PC-9 (cell line): ENCODE data around the gene MBNL1. TPM values are rescaled to one million over a fixed set of nuclear protein-coding genes. Genes with fewer than 3 reads are reported as not detected.

ENCODE experiments used
- BruUV-seq: library from RNA; stranded (reverse); fragments of 400-500 nt; replicated peaks from 2 replicates; lab custom pipeline; 2021; lab: Mats Ljungman, UMichigan
- CTCF ChIA-PET: fragments of 300-600 bp; sonication (Branson Sonifier 250); formaldehyde crosslinking; loops from one replicate; lab custom pipeline; 2022; ENCODE audit warnings: antibody characterized with exemption; lab: Charles Lee
- POLR2A ChIA-PET: fragments of 300-600 bp; sonication (Branson Sonifier 250); formaldehyde crosslinking; loops from one replicate; lab custom pipeline; 2022; ENCODE audit warnings: antibody characterized with exemption; ENCODE audit not compliant: unreplicated experiment; lab: Charles Lee
- DNase-seq, 2 experiments: peaks; one replicate each; pipeline versions ENCODE4 v3.0.0 to v3.0.0-alpha.2; 2015 to 2022; ENCODE audit warnings: mixed read lengths in 1 of 2
- H2AFZ ChIP-seq: fragments of 200-600 bp; sonication (generic); 2 replicates; pipeline ENCODE4 v1.8.1; 2017; ENCODE audit warnings: antibody characterized with exemption
- H3F3A ChIP-seq: fragments of 200-600 bp; sonication (generic); 2 replicates; pipeline ENCODE4 v1.8.1; 2017; ENCODE audit warnings: antibody characterized with exemption, mild to moderate bottlenecking, low read depth; ENCODE audit not compliant: insufficient read depth
- H3K27ac ChIP-seq: fragments of 200-600 bp; sonication (generic); 2 replicates; pipeline ENCODE4 v1.6.1; 2016; ENCODE audit warnings: mixed run types
- H3K27me3 ChIP-seq: fragments of 200-600 bp; sonication (generic); 2 replicates; pipeline ENCODE4 v1.6.1; 2016; ENCODE audit warnings: low read depth, mixed run types; ENCODE audit not compliant: insufficient read depth
- H3K36me3 ChIP-seq: fragments of 200-600 bp; sonication (generic); 2 replicates; pipeline ENCODE4 v1.6.1; 2016; ENCODE audit warnings: low read depth, mixed run types
- H3K4me1 ChIP-seq: fragments of 200-600 bp; sonication (generic); replicated peaks from 2 replicates; pipeline ENCODE4 v1.6.1; 2016; ENCODE audit warnings: mixed run types; ENCODE audit not compliant: insufficient read depth
- H3K4me2 ChIP-seq: fragments of 200-600 bp; sonication (generic); 2 replicates; pipeline ENCODE4 v1.6.1; 2017; ENCODE audit warnings: mixed run types
- H3K4me3 ChIP-seq: fragments of 200-600 bp; sonication (generic); 2 replicates; pipeline ENCODE4 v1.6.1; 2016; ENCODE audit warnings: mixed run types
- H3K79me2 ChIP-seq: fragments of 200-600 bp; sonication (generic); 2 replicates; pipeline ENCODE4 v1.6.1; 2017; ENCODE audit warnings: low read depth, mixed run types
- H3K9me2 ChIP-seq: fragments of 200-600 bp; sonication (generic); 2 replicates; pipeline ENCODE4 v1.8.1; 2017; ENCODE audit warnings: mild to moderate bottlenecking; ENCODE audit not compliant: insufficient read depth
- H3K9me3 ChIP-seq: fragments of 200-600 bp; sonication (generic); 2 replicates; pipeline ENCODE4 v1.8.1; 2016; ENCODE audit warnings: low read depth; ENCODE audit not compliant: insufficient read depth
- H4K20me1 ChIP-seq: fragments of 200-600 bp; sonication (generic); 2 replicates; pipeline ENCODE4 v1.8.1; 2017; ENCODE audit not compliant: insufficient read depth
- EZH2 ChIP-seq: fragments of 200-600 bp; sonication (generic); IDR thresholded peaks from 2 replicates; pipeline ENCODE4 v1.8.0; 2017; ENCODE audit warnings: antibody characterized with exemption, low read depth
- intact Hi-C: fragments of 100-400 bp; cut with micrococcal nuclease; formaldehyde crosslinking; loops from one replicate; pipeline ENCODE4 v1.10.0; 2022; ENCODE audit not compliant: unreplicated experiment
- total RNA-seq: library from RNA; stranded (reverse); gene quantifications from 2 replicates; pipeline ENCODE4 v1.2.3, GENCODE V29; 2021
- TF ChIP-seq, protein P1 (sequence below): fragments of 200-600 bp; sonication (generic); conservative IDR thresholded peaks from 2 replicates; pipeline ENCODE4 v1.6.1; 2017; ENCODE audit warnings: mixed run types, antibody characterized with exemption, mild to moderate bottlenecking, moderate library complexity

Gene MBNL1
- total RNA-seq, 1 experiment from 2014 or later, result 176 TPM

DNA sequence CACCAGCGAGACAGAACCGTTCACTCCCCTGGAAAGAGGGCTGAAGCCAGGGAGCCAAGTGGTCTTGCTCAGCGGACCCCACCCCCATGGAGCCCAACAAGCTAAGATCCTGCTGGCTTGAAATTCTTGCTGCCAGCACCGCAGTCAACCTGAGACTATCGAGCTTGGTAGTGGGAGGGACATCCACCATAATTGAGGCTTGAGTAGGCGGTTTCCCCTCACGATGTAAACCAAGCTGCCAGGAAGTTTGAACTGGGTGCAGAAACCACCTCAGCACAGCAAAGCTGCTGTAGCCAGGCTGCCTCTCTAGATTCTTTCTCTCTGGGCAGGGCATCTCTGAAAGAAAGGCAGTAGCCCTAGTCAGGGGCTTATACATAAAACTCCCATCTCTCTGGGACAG lies 151.0 kb downstream of the MBNL1 start:
- Histone ChIP-seq H3K9me2 (no peaks in the 10 kb centered on the region), H3K36me3 (peaks cover 17% of the 10 kb centered on the region), H2AFZ (no peak overlapping the region), H3K27ac (no peak overlapping the region), H3K79me2 (0 out of 2 replicates have a peak, but pooled peaks cover 4% of the 10 kb centered on the region), H3K4me1 (no peaks in the 10 kb centered on the region), H3K4me3 (no peak overlapping the region), H4K20me1 (no peaks in the 10 kb centered on the region), H3K27me3 (no peaks in the 10 kb centered on the region), H3F3A (no peaks in the 10 kb centered on the region), H3K9me3 (0 out of 2 replicates have a peak, but pooled peaks cover 1% of the 10 kb centered on the region), H3K4me2 (no peak overlapping the region)
- no TSS peak for BruUV-seq
- TF ChIP-seq, protein P1, sequence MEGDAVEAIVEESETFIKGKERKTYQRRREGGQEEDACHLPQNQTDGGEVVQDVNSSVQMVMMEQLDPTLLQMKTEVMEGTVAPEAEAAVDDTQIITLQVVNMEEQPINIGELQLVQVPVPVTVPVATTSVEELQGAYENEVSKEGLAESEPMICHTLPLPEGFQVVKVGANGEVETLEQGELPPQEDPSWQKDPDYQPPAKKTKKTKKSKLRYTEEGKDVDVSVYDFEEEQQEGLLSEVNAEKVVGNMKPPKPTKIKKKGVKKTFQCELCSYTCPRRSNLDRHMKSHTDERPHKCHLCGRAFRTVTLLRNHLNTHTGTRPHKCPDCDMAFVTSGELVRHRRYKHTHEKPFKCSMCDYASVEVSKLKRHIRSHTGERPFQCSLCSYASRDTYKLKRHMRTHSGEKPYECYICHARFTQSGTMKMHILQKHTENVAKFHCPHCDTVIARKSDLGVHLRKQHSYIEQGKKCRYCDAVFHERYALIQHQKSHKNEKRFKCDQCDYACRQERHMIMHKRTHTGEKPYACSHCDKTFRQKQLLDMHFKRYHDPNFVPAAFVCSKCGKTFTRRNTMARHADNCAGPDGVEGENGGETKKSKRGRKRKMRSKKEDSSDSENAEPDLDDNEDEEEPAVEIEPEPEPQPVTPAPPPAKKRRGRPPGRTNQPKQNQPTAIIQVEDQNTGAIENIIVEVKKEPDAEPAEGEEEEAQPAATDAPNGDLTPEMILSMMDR, result no peak
- no peak for TF ChIP-seq EZH2
- intact Hi-C loops, result no loop called here
- CTCF ChIA-PET, result no interaction called here
- no peak for DNase-seq
- POLR2A ChIA-PET, result no interaction called here

DNA sequence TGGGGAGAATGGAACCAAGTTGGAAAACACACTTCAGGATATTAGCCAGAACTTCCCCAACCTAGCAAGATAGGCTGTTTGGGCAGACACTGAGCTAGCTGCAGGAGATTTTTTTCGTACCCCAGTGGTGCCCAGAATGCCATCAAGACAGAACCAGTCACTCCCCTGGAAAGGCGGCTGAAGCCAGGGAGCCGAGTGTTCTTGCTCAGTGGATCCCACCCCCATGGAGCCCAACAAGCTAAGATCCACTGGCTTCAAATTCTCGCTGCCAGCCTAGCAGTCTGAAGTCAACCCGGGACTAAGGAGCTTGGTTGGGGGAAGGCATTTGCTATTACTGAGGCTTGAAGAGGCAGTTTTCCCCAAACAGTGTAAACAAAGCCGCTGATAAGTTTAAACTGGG lies 152.4 kb downstream of the MBNL1 start:
- no peak overlapping the region for H3K27ac ChIP-seq
- no peak for DNase-seq
- H2AFZ ChIP-seq, result no peak overlapping the region
- H4K20me1 ChIP-seq, result no peaks in the 10 kb centered on the region
- no peak overlapping the region for H3K4me3 ChIP-seq
- no peak for TF ChIP-seq EZH2
- TF ChIP-seq, protein P1, result no peak
- H3K27me3 ChIP-seq, result no peaks in the 10 kb centered on the region
- H3K4me1 ChIP-seq, result no peaks in the 10 kb centered on the region
- 0 out of 2 replicates have a peak, but pooled peaks cover 5% of the 10 kb centered on the region for H3K9me3 ChIP-seq
- no peaks in the 10 kb centered on the region for H3F3A ChIP-seq
- CTCF ChIA-PET, result no interaction called here
- no TSS peak for BruUV-seq
- intact Hi-C loops, result no loop called here
- no peaks in the 10 kb centered on the region for H3K9me2 ChIP-seq
- no peaks in the 10 kb centered on the region for H3K79me2 ChIP-seq
- peaks cover 14% of the 10 kb centered on the region for H3K36me3 ChIP-seq
- no peak overlapping the region for H3K4me2 ChIP-seq
- POLR2A ChIA-PET, result no interaction called here

DNA sequence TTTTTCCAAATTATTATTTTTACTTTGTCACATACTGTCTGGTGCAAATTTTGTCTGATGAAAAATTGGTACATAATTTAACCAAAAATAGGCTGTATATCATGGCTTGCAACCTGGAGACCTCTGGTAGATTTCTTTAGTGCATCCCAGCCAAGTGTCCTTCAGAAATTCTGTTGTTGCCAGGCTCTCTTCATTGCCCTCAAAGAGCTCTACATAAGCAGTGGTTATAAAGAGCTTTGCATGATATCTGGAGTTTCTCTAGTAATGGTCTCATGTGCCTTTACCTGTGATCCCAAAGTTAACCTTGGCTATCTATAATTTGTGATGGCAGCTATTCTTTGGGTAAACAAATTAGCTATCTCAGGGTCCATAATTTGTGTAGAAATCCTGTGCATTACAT lies 157.7 kb downstream of the MBNL1 start:
- Histone ChIP-seq H3K79me2 (peaks cover 5% of the 10 kb centered on the region; the same call in 1 of the 2 replicates), H3K4me3 (no peak overlapping the region), H3K9me3 (0 out of 2 replicates have a peak, but pooled peaks cover 5% of the 10 kb centered on the region), H3F3A (0 out of 2 replicates have a peak, but pooled peaks cover 4% of the 10 kb centered on the region), H3K4me1 (no peaks in the 10 kb centered on the region), H3K9me2 (no peaks in the 10 kb centered on the region), H4K20me1 (no peaks in the 10 kb centered on the region), H3K4me2 (no peak overlapping the region), H2AFZ (no peak overlapping the region), H3K27me3 (no peaks in the 10 kb centered on the region), H3K27ac (no peak overlapping the region), H3K36me3 (no peaks in the 10 kb centered on the region)
- ChIA-PET CTCF (no interaction called here), POLR2A (no interaction called here)
- intact Hi-C loops, result no loop called here
- DNase-seq, result no peak
- TF ChIP-seq, protein P1, result no peak
- TF ChIP-seq EZH2, result no peak
- no TSS peak for BruUV-seq
